IMR-90 (cell line): ENCODE measurements around the gene ATXN1. TPM values are rescaled to one million over a fixed set of nuclear protein-coding genes. Genes with fewer than 3 reads are reported as not detected.

Experiments
- ATAC-seq: fragments of 200-7000 bp; cut with Tn5 transposase; 2 replicates; pipeline ENCODE4 v1.9.1; 2020; ENCODE audit warnings: low read depth, mild to moderate bottlenecking, moderate library complexity
- BruUV-seq: library from RNA; stranded (reverse); fragments of 400-500 nt; replicated peaks from 2 replicates; lab custom pipeline; 2021; lab: Mats Ljungman, UMichigan
- CTCF ChIA-PET: fragments of 300-600 bp; formaldehyde crosslinking; extraction: SDS; loops from one replicate; lab custom pipeline; 2021; ENCODE audit warnings: antibody characterized with exemption; lab: Yijun Ruan, JAX
- POLR2A ChIA-PET: fragments of 300-600 bp; sonication (Branson Sonifier 250); formaldehyde crosslinking; loops from one replicate; lab custom pipeline; 2022; ENCODE audit warnings: antibody characterized with exemption; ENCODE audit not compliant: unreplicated experiment; lab: Charles Lee
- DNase-seq: peaks from one replicate; pipeline ENCODE4 v3.0.0; 2013
- H2AFZ ChIP-seq: replicated peaks from 2 replicates; pipeline ENCODE3; 2013; ENCODE audit warnings: low read length, mild to moderate bottlenecking; ENCODE audit not compliant: poor library complexity
- H2AK5ac ChIP-seq: 2 replicates; pipeline ENCODE4 v1.6.1; 2013; ENCODE audit warnings: low read depth, low read length, inconsistent platforms
- H2AK9ac ChIP-seq: replicated peaks from 2 replicates; pipeline ENCODE3; 2013; ENCODE audit warnings: mild to moderate bottlenecking, low read depth, low read length, moderate library complexity; ENCODE audit not compliant: poor library complexity
- H2BK120ac ChIP-seq: 2 replicates; pipeline ENCODE4 v1.6.1; 2013; ENCODE audit warnings: low read depth, low read length, inconsistent platforms
- H2BK15ac ChIP-seq: 3 replicates; pipeline ENCODE4 v1.6.1; 2013; ENCODE audit warnings: low read depth, low read length, inconsistent platforms
- H2BK20ac ChIP-seq: 2 replicates; pipeline ENCODE4 v1.6.1; 2013; ENCODE audit warnings: low read depth, mild to moderate bottlenecking, inconsistent platforms, low read length, moderate library complexity
- H2BK5ac ChIP-seq: 2 replicates; pipeline ENCODE4 v1.6.1; 2013; ENCODE audit warnings: mild to moderate bottlenecking, low read depth, low read length, inconsistent platforms; ENCODE audit not compliant: poor library complexity, severe bottlenecking
- H3K14ac ChIP-seq: replicated peaks from 2 replicates; pipeline ENCODE4 v1.6.1; 2013; ENCODE audit warnings: low read depth, low read length, inconsistent platforms
- H3K18ac ChIP-seq: 2 replicates; pipeline ENCODE4 v1.6.1; 2013; ENCODE audit warnings: low read depth, low read length, control low read depth
- H3K23ac ChIP-seq: 2 replicates; pipeline ENCODE4 v1.6.1; 2013; ENCODE audit warnings: low read depth, low read length, inconsistent platforms
- H3K27ac ChIP-seq: 2 replicates; pipeline ENCODE4 v1.5.1; 2013; ENCODE audit warnings: mild to moderate bottlenecking, control low read depth, low read length; ENCODE audit not compliant: insufficient read depth
- H3K27me3 ChIP-seq: 2 replicates; pipeline ENCODE4 v1.6.1; 2013; ENCODE audit warnings: low read length; ENCODE audit not compliant: control insufficient read depth, insufficient read depth
- H3K36me3 ChIP-seq: 2 replicates; pipeline ENCODE4 v1.6.1; 2013; ENCODE audit warnings: low read length, mixed read lengths; ENCODE audit not compliant: control insufficient read depth, insufficient read depth
- H3K4ac ChIP-seq: 2 replicates; pipeline ENCODE4 v1.6.1; 2013; ENCODE audit warnings: low read depth, low read length, inconsistent platforms
- H3K4me1 ChIP-seq: 2 replicates; pipeline ENCODE4 v1.6.1; 2013; ENCODE audit warnings: low read length, mixed read lengths; ENCODE audit not compliant: control insufficient read depth, insufficient read depth
- H3K4me2 ChIP-seq: 2 replicates; pipeline ENCODE4 v1.6.1; 2013; ENCODE audit warnings: low read depth, mild to moderate bottlenecking, control low read depth, low read length, moderate library complexity
- H3K4me3 ChIP-seq: 2 replicates; pipeline ENCODE4 v1.5.1; 2013; ENCODE audit warnings: low read depth, mild to moderate bottlenecking, control low read depth, low read length, moderate library complexity; ENCODE audit not compliant: insufficient read depth
- H3K56ac ChIP-seq: 2 replicates; pipeline ENCODE4 v1.6.1; 2013; ENCODE audit warnings: low read length, inconsistent platforms; ENCODE audit not compliant: insufficient read depth; ENCODE audit errors: extremely low read depth
- H3K79me1 ChIP-seq, 2 experiments: 2 replicates each; pipeline ENCODE4 v1.6.1; 2013; ENCODE audit warnings: low read length in 2 of 2, inconsistent platforms in 1 of 2, low read depth in 1 of 2
- H3K9ac ChIP-seq: 2 replicates; pipeline ENCODE4 v1.6.1; 2013; ENCODE audit warnings: low read depth, low read length, control low read depth
- H3K9me1 ChIP-seq: 2 replicates; pipeline ENCODE4 v1.6.1; 2013; ENCODE audit warnings: low read length, inconsistent platforms; ENCODE audit not compliant: insufficient read depth
- H3K9me3 ChIP-seq: 2 replicates; pipeline ENCODE4 v1.6.1; 2013; ENCODE audit warnings: low read length; ENCODE audit not compliant: control insufficient read depth, insufficient read depth
- H4K20me1 ChIP-seq: 2 replicates; pipeline ENCODE4 v1.6.1; 2013; ENCODE audit warnings: low read length, inconsistent platforms; ENCODE audit not compliant: insufficient read depth
- H4K5ac ChIP-seq: 2 replicates; pipeline ENCODE4 v1.6.1; 2013; ENCODE audit warnings: mild to moderate bottlenecking, low read depth, low read length, control low read depth
- H4K8ac ChIP-seq, 2 experiments: 2 replicates each; pipeline ENCODE4 v1.6.1; 2013; ENCODE audit warnings: low read depth in 2 of 2, low read length in 2 of 2, control low read depth in 1 of 2, inconsistent platforms in 1 of 2
- H4K91ac ChIP-seq: 2 replicates; pipeline ENCODE4 v1.6.1; 2013; ENCODE audit warnings: low read depth, low read length, inconsistent platforms; ENCODE audit not compliant: insufficient read depth
- BHLHE40 ChIP-seq: fragments of 150-350 bp; IDR thresholded peaks from 2 replicates; pipeline ENCODE4 v1.6.1; 2016; ENCODE audit warnings: mild to moderate bottlenecking, low read depth, low read length
- CEBPB ChIP-seq: IDR thresholded peaks from 2 replicates; pipeline ENCODE4 v1.6.1; 2012; ENCODE audit warnings: low read depth, low read length, improper control_type of control experiment
- FOS ChIP-seq: fragments of 150-350 bp; IDR thresholded peaks from 2 replicates; pipeline ENCODE4 v1.6.1; 2016; ENCODE audit warnings: low read depth, low read length
- MAFK ChIP-seq: IDR thresholded peaks from 2 replicates; pipeline ENCODE4 v1.6.1; 2012; ENCODE audit warnings: low read depth, low read length, improper control_type of control experiment
- MAZ ChIP-seq: IDR thresholded peaks from 2 replicates; pipeline ENCODE4 v1.6.1; 2012; ENCODE audit warnings: low read depth, mild to moderate bottlenecking, low read length, improper control_type of control experiment, moderate library complexity, borderline replicate concordance
- NFE2L2 ChIP-seq: fragments of 150-350 bp; IDR thresholded peaks from 2 replicates; pipeline ENCODE4 v1.6.1; 2016; ENCODE audit warnings: low read depth, mild to moderate bottlenecking, low read length
- POLR2A ChIP-seq: IDR thresholded peaks from 2 replicates; pipeline ENCODE4 v1.6.1; 2012; ENCODE audit warnings: mild to moderate bottlenecking, low read depth, low read length
- RAD21 ChIP-seq: IDR thresholded peaks from 2 replicates; pipeline ENCODE4 v1.6.1; 2012; ENCODE audit warnings: low read length, improper control_type of control experiment
- RFX5 ChIP-seq: IDR thresholded peaks from 2 replicates; pipeline ENCODE4 v1.8.0; 2012; ENCODE audit warnings: low read depth, mild to moderate bottlenecking, low read length, moderate library complexity
- SMC3 ChIP-seq: fragments of 150-350 bp; IDR thresholded peaks from 2 replicates; pipeline ENCODE4 v1.6.1; 2016; ENCODE audit warnings: low read depth, mild to moderate bottlenecking, antibody characterized with exemption, low read length, moderate library complexity
- WGBS, 2 experiments: methylation state at CpG; one replicate each; pipeline versions ENCODE4 v1.1.5 to v1.1.7; 2013; ENCODE audit warnings: missing lambda C conversion rate in 2 of 2; ENCODE audit not compliant: insufficient read length in 1 of 2; ENCODE audit errors: extremely low coverage in 2 of 2; 5-methylcytosine and 5-hydroxymethylcytosine counted together
- dilution Hi-C: fragments of 300-500 bp; cut with HindIII; formaldehyde crosslinking; loops from one replicate; pipeline ENCODE4 v1.14.3; 2018; ENCODE audit warnings: low sequenced_read_pairs; ENCODE audit not compliant: unreplicated experiment
- in situ Hi-C: fragments of 300-500 bp; cut with MboI; formaldehyde crosslinking; loops from 3 replicates; pipeline ENCODE4 v1.14.3; 2019; ENCODE audit warnings: low sequenced_read_pairs, inconsistent platforms, mixed read lengths
- intact Hi-C: fragments of 100-400 bp; cut with micrococcal nuclease; formaldehyde crosslinking; loops from 2 replicates; pipeline ENCODE4 v1.10.0; 2022
- polyA plus RNA-seq, 3 experiments: library from polyadenylated mRNA; depleted of rRNA; stranded (reverse); fragments of >200 nt; gene quantifications; 2 replicates each; pipeline ENCODE4 v1.2.3, GENCODE V29; 2012; ENCODE audit warnings: low replicate concordance in 1 of 3
- total RNA-seq: library from RNA; depleted of rRNA; stranded (reverse); fragments of >200 nt; gene quantifications from 2 replicates; pipeline ENCODE4 v1.2.3, GENCODE V29; 2012
- TF ChIP-seq, protein P1 (sequence below): conservative IDR thresholded peaks from 2 replicates; pipeline ENCODE4 v1.5.1; 2012; ENCODE audit warnings: mild to moderate bottlenecking, low read depth, low read length, improper control_type of control experiment
- TF ChIP-seq, protein P2 (sequence below): fragments of 150-350 bp; IDR thresholded peaks from 2 replicates; pipeline ENCODE4 v1.6.1; 2017; ENCODE audit warnings: mild to moderate bottlenecking, antibody characterized with exemption, low read length, low read depth
- TF ChIP-seq, protein P3 (sequence below): fragments of 150-350 bp; IDR thresholded peaks from 2 replicates; pipeline ENCODE4 v1.6.1; 2016; ENCODE audit warnings: low read depth, mild to moderate bottlenecking, low read length, moderate library complexity, borderline replicate concordance

ATXN1 gene
- total and polyA plus RNA-seq, 2 of the 4 experiments (the other 2 are of a cell fraction), result 7.3 to 11.1 TPM

DNA sequence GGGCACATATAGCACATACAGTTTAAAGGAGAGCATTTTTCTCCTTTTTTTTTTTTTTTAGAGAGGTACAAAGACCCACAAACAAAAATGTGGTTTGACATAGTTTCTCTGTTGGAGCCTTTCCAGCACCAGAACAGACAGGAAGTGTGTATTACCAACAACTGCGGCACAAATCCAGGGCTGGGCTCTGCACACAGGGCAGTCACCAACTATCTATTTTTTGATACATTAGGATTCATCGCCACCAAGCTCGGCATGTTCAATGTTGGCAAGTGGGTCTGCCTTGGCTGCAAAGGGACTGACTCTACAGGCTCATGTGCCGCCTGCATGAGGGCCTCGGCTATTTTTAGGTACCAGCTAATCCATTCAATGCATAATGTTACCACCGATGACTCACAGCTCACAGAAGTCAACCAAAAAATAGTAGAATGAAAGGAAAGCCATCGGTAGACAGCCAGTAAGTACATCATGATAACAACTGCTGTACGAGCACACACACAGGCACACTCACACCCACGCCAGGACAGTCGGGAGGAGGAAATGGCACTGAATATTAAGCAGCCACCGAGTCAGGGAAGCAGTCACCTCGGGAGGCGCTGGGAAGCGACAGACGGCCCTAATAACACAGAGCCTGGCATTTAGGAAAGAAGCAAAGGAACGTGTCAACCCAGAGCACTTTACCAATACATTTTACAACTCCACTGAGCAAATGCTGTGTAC, 441.3 kb downstream of the ATXN1 start:
- H4K5ac ChIP-seq, result no peak overlapping the region
- peak overlapping the region; percentile 88 for H3K23ac ChIP-seq
- dilution Hi-C loops (no loop called here), intact Hi-C loops (loop anchor here (5.0 kb wide), 1 partner anchor 1942 kb away; the partner anchor contains the start of gene DEK), in situ Hi-C loops (no loop called here)
- no peaks in the 10 kb centered on the region for H3K9me3 ChIP-seq
- peak overlapping the region; percentile 62; the same call in 1 of the 2 replicates for H2BK20ac ChIP-seq
- peaks cover 34% of the 10 kb centered on the region for H4K20me1 ChIP-seq
- WGBS, 2 experiments, result 0% methylated on average over 2 of the region's 16 CpGs; no CpG with 5 or more reads in 1 of the 2 experiments
- H4K8ac ChIP-seq, result peak overlapping the region in 1 of 2 experiments; percentile 87; a peak in 1 of 4 replicates
- H2AFZ ChIP-seq, result peak overlapping the region; percentile 36
- peak overlapping the region; percentile 68 for H3K4ac ChIP-seq
- H3K27ac ChIP-seq, result peak overlapping the region; percentile 65
- ATAC-seq, result peak; percentile 52
- peak overlapping the region; percentile 37; the same call in 1 of the 3 replicates for H2BK15ac ChIP-seq
- ChIA-PET CTCF (interaction anchor here (0.9 kb wide), 1 partner anchor 12 kb away, joined by 3 read pairs; no protein-coding TSS in a partner anchor), POLR2A (interaction anchor here (0.5 kb wide), 1 partner anchor 11 kb away, joined by 3 read pairs; no protein-coding TSS in a partner anchor)
- no peaks in the 10 kb centered on the region for H3K27me3 ChIP-seq
- DNase-seq, result peak; percentile 98
- H4K91ac ChIP-seq, result peak overlapping the region; percentile 39
- peak overlapping the region; percentile 71 for H2BK120ac ChIP-seq
- no peaks in the 10 kb centered on the region for H3K36me3 ChIP-seq
- BruUV-seq, result no TSS peak
- no peak overlapping the region for H3K56ac ChIP-seq
- no peak overlapping the region for H3K9ac ChIP-seq
- peak overlapping the region; percentile 62 for H2AK5ac ChIP-seq
- peaks cover 24% of the 10 kb centered on the region for H3K4me1 ChIP-seq
- peaks cover 4 to 32% of the 10 kb centered on the region in 2 experiments; a peak in 2 of 4 replicates for H3K79me1 ChIP-seq
- peaks cover 26% of the 10 kb centered on the region for H3K9me1 ChIP-seq
- no peak overlapping the region for H2AK9ac ChIP-seq
- peak overlapping the region; percentile 28 for H3K18ac ChIP-seq
- no peak overlapping the region; the same call in 1 of the 2 replicates for H3K4me3 ChIP-seq
- H2BK5ac ChIP-seq, result peak overlapping the region; percentile 64
- peak overlapping the region; percentile 73 for H3K14ac ChIP-seq
- H3K4me2 ChIP-seq, result peak overlapping the region; percentile 91
- TF ChIP-seq MAFK (no peak), MAZ (peak; percentile 40; the same call in 1 of the 2 replicates), BHLHE40 (peak; percentile 93), SMC3 (no peak), NFE2L2 (no peak), FOS (peak; percentile 95), CEBPB (no peak), RFX5 (no peak), POLR2A (peak; percentile 62), RAD21 (0 out of 2 replicates have a peak, but pooled peaks have one; percentile 1)
- TF ChIP-seq, protein P1, sequence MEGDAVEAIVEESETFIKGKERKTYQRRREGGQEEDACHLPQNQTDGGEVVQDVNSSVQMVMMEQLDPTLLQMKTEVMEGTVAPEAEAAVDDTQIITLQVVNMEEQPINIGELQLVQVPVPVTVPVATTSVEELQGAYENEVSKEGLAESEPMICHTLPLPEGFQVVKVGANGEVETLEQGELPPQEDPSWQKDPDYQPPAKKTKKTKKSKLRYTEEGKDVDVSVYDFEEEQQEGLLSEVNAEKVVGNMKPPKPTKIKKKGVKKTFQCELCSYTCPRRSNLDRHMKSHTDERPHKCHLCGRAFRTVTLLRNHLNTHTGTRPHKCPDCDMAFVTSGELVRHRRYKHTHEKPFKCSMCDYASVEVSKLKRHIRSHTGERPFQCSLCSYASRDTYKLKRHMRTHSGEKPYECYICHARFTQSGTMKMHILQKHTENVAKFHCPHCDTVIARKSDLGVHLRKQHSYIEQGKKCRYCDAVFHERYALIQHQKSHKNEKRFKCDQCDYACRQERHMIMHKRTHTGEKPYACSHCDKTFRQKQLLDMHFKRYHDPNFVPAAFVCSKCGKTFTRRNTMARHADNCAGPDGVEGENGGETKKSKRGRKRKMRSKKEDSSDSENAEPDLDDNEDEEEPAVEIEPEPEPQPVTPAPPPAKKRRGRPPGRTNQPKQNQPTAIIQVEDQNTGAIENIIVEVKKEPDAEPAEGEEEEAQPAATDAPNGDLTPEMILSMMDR, result no peak
- TF ChIP-seq, protein P2, sequence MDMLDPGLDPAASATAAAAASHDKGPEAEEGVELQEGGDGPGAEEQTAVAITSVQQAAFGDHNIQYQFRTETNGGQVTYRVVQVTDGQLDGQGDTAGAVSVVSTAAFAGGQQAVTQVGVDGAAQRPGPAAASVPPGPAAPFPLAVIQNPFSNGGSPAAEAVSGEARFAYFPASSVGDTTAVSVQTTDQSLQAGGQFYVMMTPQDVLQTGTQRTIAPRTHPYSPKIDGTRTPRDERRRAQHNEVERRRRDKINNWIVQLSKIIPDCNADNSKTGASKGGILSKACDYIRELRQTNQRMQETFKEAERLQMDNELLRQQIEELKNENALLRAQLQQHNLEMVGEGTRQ, result peak; percentile 59; the same call in 1 of the 2 replicates
- TF ChIP-seq, protein P3, sequence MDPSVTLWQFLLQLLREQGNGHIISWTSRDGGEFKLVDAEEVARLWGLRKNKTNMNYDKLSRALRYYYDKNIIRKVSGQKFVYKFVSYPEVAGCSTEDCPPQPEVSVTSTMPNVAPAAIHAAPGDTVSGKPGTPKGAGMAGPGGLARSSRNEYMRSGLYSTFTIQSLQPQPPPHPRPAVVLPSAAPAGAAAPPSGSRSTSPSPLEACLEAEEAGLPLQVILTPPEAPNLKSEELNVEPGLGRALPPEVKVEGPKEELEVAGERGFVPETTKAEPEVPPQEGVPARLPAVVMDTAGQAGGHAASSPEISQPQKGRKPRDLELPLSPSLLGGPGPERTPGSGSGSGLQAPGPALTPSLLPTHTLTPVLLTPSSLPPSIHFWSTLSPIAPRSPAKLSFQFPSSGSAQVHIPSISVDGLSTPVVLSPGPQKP, result no peak
